HepG2 (cell line): ENCODE results near the gene CYP2A7. TPM values are rescaled to one million over a fixed set of nuclear protein-coding genes. Genes with fewer than 3 reads are reported as not detected.
"Not testable (repeated sequence)": the region's sequence is repeated elsewhere in the genome, so short reads cannot be mapped to it uniquely, and the experiment has no call there.

Source experiments
- ATAC-seq: fragments of 200-7000 bp; cut with Tn5 transposase; 3 replicates; pipeline ENCODE4 v1.9.1; 2020; ENCODE audit warnings: mild to moderate bottlenecking, moderate library complexity
- Bru-seq: library from RNA; stranded (reverse); fragments of 400-500 nt; gene quantifications from one replicate; lab custom pipeline; 2021; lab: Mats Ljungman, UMichigan
- BruChase-seq, 2 experiments: library from RNA; stranded (reverse); fragments of 400-500 nt; gene quantifications; one replicate each; lab custom pipeline; 2021; lab: Mats Ljungman, UMichigan
- BruUV-seq: library from RNA; stranded (reverse); fragments of 400-500 nt; replicated peaks from 2 replicates; lab custom pipeline; 2021; lab: Mats Ljungman, UMichigan
- CTCF ChIA-PET: fragments of 300-600 bp; formaldehyde crosslinking; extraction: SDS; loops from one replicate; lab custom pipeline; 2021; ENCODE audit warnings: low total read pairs, inconsistent platforms, low intra/inter-chr PET ratio; lab: Yijun Ruan, JAX
- POLR2A ChIA-PET: fragments of 350-600 bp; sonication (Branson Sonifier 250); formaldehyde crosslinking; loops from one replicate; lab custom pipeline; 2020; ENCODE audit warnings: antibody characterized with exemption, inconsistent platforms; lab: Yijun Ruan, JAX
- DNase-seq: peaks from one replicate; pipeline ENCODE4 v3.0.0-alpha.2; 2015; ENCODE audit warnings: low spot score
- FAIRE-seq: peaks from 3 replicates; lab custom pipeline; 2011; peaks lifted over from hg19 to GRCh38; lab: Jason Lieb, UNC
- H2AFZ ChIP-seq: one replicate; pipeline ENCODE4 v1.6.1; 2011; ENCODE audit warnings: low read length, inconsistent platforms
- H3K27ac ChIP-seq: fragments of 300-600 bp; 3 replicates; pipeline ENCODE4 v1.8.0; 2011; ENCODE audit warnings: mixed run types, mild to moderate bottlenecking, mixed read lengths, low read length, inconsistent platforms; ENCODE audit not compliant: insufficient read depth; ENCODE audit errors: extremely low read length
- H3K27me3 ChIP-seq, 2 experiments: fragments of 200-600 bp in 1 of 2; 2 replicates in 1 of 2; 3 replicates in 1 of 2; pipeline versions ENCODE4 v1.6.0 to v1.8.0; 2011; ENCODE audit warnings: low read length in 2 of 2, mild to moderate bottlenecking in 2 of 2, moderate library complexity in 2 of 2, inconsistent platforms in 1 of 2; ENCODE audit not compliant: insufficient read depth in 2 of 2, control insufficient read depth in 1 of 2
- H3K36me3 ChIP-seq, 2 experiments: fragments of 200-600 bp in 1 of 2; replicated peaks in 1 of 2; 2 replicates in 1 of 2; 3 replicates in 1 of 2; pipeline versions ENCODE4 v1.5.1 to v1.8.0; 2011; ENCODE audit warnings: low read length in 2 of 2, inconsistent platforms in 1 of 2; ENCODE audit not compliant: insufficient read depth in 2 of 2, control insufficient read depth in 1 of 2
- H3K4me1 ChIP-seq: 2 replicates; pipeline ENCODE4 v1.5.1; 2012; ENCODE audit warnings: low read length, inconsistent platforms; ENCODE audit not compliant: insufficient read depth
- H3K4me2 ChIP-seq: 2 replicates; pipeline ENCODE4 v1.6.0; 2011; ENCODE audit warnings: low read depth, low read length, inconsistent platforms
- H3K4me3 ChIP-seq, 3 experiments: fragments of 200-600 bp in 1 of 3; sonication (generic), shearing (Covaris generic) in 1 of 3; replicated peaks in 1 of 3; 2 replicates each; pipeline ENCODE4 v1.5.1; 2011 to 2016; ENCODE audit warnings: low read length in 3 of 3, inconsistent platforms in 2 of 3, low read depth in 2 of 3, mild to moderate bottlenecking in 2 of 3, control low read depth in 1 of 3, mixed read lengths in 1 of 3; ENCODE audit not compliant: insufficient read depth in 1 of 3
- H3K79me2 ChIP-seq: one replicate; pipeline ENCODE4 v1.6.1; 2011; ENCODE audit warnings: low read length, inconsistent platforms; ENCODE audit not compliant: insufficient read depth
- H3K9ac ChIP-seq: 2 replicates; pipeline ENCODE4 v1.6.0; 2011; ENCODE audit warnings: mild to moderate bottlenecking, low read depth, low read length, inconsistent platforms; ENCODE audit not compliant: insufficient read depth
- H3K9me3 ChIP-seq: 2 replicates; pipeline ENCODE4 v1.5.1; 2012; ENCODE audit warnings: mild to moderate bottlenecking, low read length
- H4K20me1 ChIP-seq: 2 replicates; pipeline ENCODE4 v1.6.0; 2011; ENCODE audit warnings: inconsistent platforms, mild to moderate bottlenecking, low read length, moderate library complexity; ENCODE audit not compliant: insufficient read depth
- WGBS: methylation state at CpG from one replicate; pipeline ENCODE4 v1.1.6; 2017; ENCODE audit warnings: low lambda C conversion rate; 5-methylcytosine and 5-hydroxymethylcytosine counted together
- in situ Hi-C: cut with HindIII; loops from 2 replicates; pipeline ENCODE4 v1.10.0; 2017; ENCODE audit warnings: low pct_unique_long_range_greater_than_20kb; ENCODE audit not compliant: extremely low pct_ligation_motif_present
- intact Hi-C: fragments of 100-400 bp; cut with micrococcal nuclease; formaldehyde crosslinking; loops from one replicate; pipeline ENCODE4 v1.10.0; 2022; ENCODE audit not compliant: unreplicated experiment
- long read RNA-seq, 2 experiments: library from RNA in 1 of 2; library from polyadenylated mRNA in 1 of 2; stranded (forward) in 1 of 2; unstranded in 1 of 2; transcript quantifications; one replicate each; pipeline ENCODE4 v2.0.0, GENCODE V29; 2019 to 2022
- polyA minus RNA-seq, 3 experiments: library from RNA; depleted of rRNA, polyadenylated mRNA; stranded (reverse); fragments of >200 nt; gene quantifications; 2 replicates each; pipeline ENCODE4 v1.2.3, GENCODE V29; 2011; ENCODE audit warnings: low replicate concordance in 1 of 3
- polyA plus RNA-seq, 8 experiments: library from polyadenylated mRNA; depleted of rRNA in 3 of 8; stranded (reverse) in 7 of 8; unstranded in 1 of 8; fragments of >200 nt; fragmentation: Illumina TruSeq in 4 of 8; extraction: Trizol in 4 of 8; gene quantifications; 2 replicates each; pipeline versions ENCODE4 v1.2.1 to v1.2.3, GENCODE V29; 2011 to 2016; ENCODE audit warnings: low read depth in 4 of 8, missing spikeins in 1 of 8, mixed read lengths in 1 of 8; ENCODE audit not compliant: insufficient read depth in 1 of 8
- total RNA-seq, 5 experiments: library from RNA; depleted of rRNA; stranded (reverse); fragments of >200 nt; fragmentation: Illumina TruSeq; extraction: Trizol; gene quantifications; 2 replicates each; pipeline ENCODE4 v1.2.3, GENCODE V29; 2016; ENCODE audit warnings: low read depth in 1 of 5

Gene CYP2A7
- not detected in 2 replicates for total RNA-seq (2016; rRNA removed; fragmentation: Illumina TruSeq; extraction: Trizol)
- total RNA-seq (2016; cell fraction: cytosol; rRNA removed; fragmentation: Illumina TruSeq; extraction: Trizol; ENCODE audit: low read depth): not detected in 2 replicates
- not detected in 2 replicates for total RNA-seq (2016; cell fraction: insoluble cytoplasmic fraction; rRNA removed; fragmentation: Illumina TruSeq; extraction: Trizol)
- not detected in 2 replicates for total RNA-seq (2016; cell fraction: membrane; rRNA removed; fragmentation: Illumina TruSeq; extraction: Trizol)
- not detected in 2 replicates for total RNA-seq (2016; cell fraction: nucleus; rRNA removed; fragmentation: Illumina TruSeq; extraction: Trizol)
- polyA plus RNA-seq (2011; rRNA removed): not detected in 2 replicates
- polyA plus RNA-seq (2011; cell fraction: cytosol; rRNA removed): not detected in 2 replicates
- not detected in 2 replicates for polyA plus RNA-seq (2011; cell fraction: nucleus; rRNA removed)
- polyA plus RNA-seq (2012): not detected in 2 replicates
- polyA plus RNA-seq (2016; cell fraction: cytosol; fragmentation: Illumina TruSeq; extraction: Trizol; ENCODE audit: low read depth): not detected in 2 replicates
- not detected in 2 replicates for polyA plus RNA-seq (2016; cell fraction: insoluble cytoplasmic fraction; fragmentation: Illumina TruSeq; extraction: Trizol; ENCODE audit: low read depth)
- not detected in 2 replicates for polyA plus RNA-seq (2016; cell fraction: membrane; fragmentation: Illumina TruSeq; extraction: Trizol; ENCODE audit: low read depth)
- not detected in 2 replicates for polyA plus RNA-seq (2016; cell fraction: nucleus; fragmentation: Illumina TruSeq; extraction: Trizol; ENCODE audit: insufficient read depth, low read depth)
- not detected in 2 replicates for polyA minus RNA-seq (2011; rRNA and poly(A)+ RNA removed; ENCODE audit: low replicate concordance)
- polyA minus RNA-seq (2011; cell fraction: cytosol; rRNA and poly(A)+ RNA removed): not detected in 2 replicates
- not detected in 2 replicates for polyA minus RNA-seq (2011; cell fraction: nucleus; rRNA and poly(A)+ RNA removed)
- Bru-seq, nascent RNA: not detected
- BruChase-seq, experiment 1, labeled RNA remaining after a 6-hour chase: not detected
- BruChase-seq, experiment 2, labeled RNA remaining after a 2-hour chase: not detected
- long read RNA-seq, experiment 1: 0 reads
- long read RNA-seq, experiment 2: 0 reads

- in situ Hi-C loops, H3K79me2 ChIP-seq, H2AFZ ChIP-seq, DNase-seq, H3K4me2 ChIP-seq, H3K27ac ChIP-seq, H3K36me3 ChIP-seq, H3K4me3 ChIP-seq, H3K9me3 ChIP-seq, H3K9ac ChIP-seq, FAIRE-seq, H3K27me3 ChIP-seq, H4K20me1 ChIP-seq, H3K4me1 ChIP-seq, BruUV-seq, CTCF ChIA-PET, POLR2A ChIA-PET, ATAC-seq, intact Hi-C loops: not testable (repeated sequence)
- 53% methylated on average over 3 of the region's 3 CpGs for WGBS
Observed at GRCh38 chr19:40882062-40882461, at the start of gene CYP2A7. Gene CYP2A7 (minus strand): TSS chr19:40882231. CDS start chr19:40882210, 21 bp downstream.

- H3K4me1 ChIP-seq, H3K79me2 ChIP-seq, BruUV-seq, H3K27ac ChIP-seq, H3K9me3 ChIP-seq, intact Hi-C loops, H2AFZ ChIP-seq, H3K9ac ChIP-seq, DNase-seq, H3K36me3 ChIP-seq, H4K20me1 ChIP-seq, in situ Hi-C loops, H3K4me2 ChIP-seq, H3K4me3 ChIP-seq, ATAC-seq, POLR2A ChIA-PET, FAIRE-seq, CTCF ChIA-PET: not testable (repeated sequence)
- H3K27me3 ChIP-seq: peaks cover 0 to 30% of the 10 kb centered on the region in 2 experiments; a peak in 3 of 5 replicates
- 6% methylated on average over 2 of the region's 2 CpGs for WGBS
Observed at GRCh38 chr19:40930799-40931198, 48.8 kb upstream of the CYP2A7 start.

- H3K9me3 ChIP-seq, H3K79me2 ChIP-seq, H3K4me1 ChIP-seq, CTCF ChIA-PET, H3K9ac ChIP-seq, ATAC-seq, in situ Hi-C loops, intact Hi-C loops, H3K4me3 ChIP-seq, H3K36me3 ChIP-seq, POLR2A ChIA-PET, BruUV-seq, DNase-seq, H2AFZ ChIP-seq, FAIRE-seq, H3K27ac ChIP-seq, H3K4me2 ChIP-seq, H4K20me1 ChIP-seq: not testable (repeated sequence)
- 20% methylated on average over 3 of the region's 3 CpGs for WGBS
- peaks cover 0 to 29% of the 10 kb centered on the region in 2 experiments; a peak in 3 of 5 replicates for H3K27me3 ChIP-seq
Observed at GRCh38 chr19:40929942-40930341, 47.9 kb upstream of the CYP2A7 start.
